ENCODE measurements around the gene PTGER2.
A peak's percentile ranks its signal among the peaks of the same experiment; 100 is the strongest.

Gene PTGER2

GRCh38 chr14:52346778-52347177, 32.7 kb downstream of the PTGER2 start:
- TF ChIP-seq, protein P1, sequence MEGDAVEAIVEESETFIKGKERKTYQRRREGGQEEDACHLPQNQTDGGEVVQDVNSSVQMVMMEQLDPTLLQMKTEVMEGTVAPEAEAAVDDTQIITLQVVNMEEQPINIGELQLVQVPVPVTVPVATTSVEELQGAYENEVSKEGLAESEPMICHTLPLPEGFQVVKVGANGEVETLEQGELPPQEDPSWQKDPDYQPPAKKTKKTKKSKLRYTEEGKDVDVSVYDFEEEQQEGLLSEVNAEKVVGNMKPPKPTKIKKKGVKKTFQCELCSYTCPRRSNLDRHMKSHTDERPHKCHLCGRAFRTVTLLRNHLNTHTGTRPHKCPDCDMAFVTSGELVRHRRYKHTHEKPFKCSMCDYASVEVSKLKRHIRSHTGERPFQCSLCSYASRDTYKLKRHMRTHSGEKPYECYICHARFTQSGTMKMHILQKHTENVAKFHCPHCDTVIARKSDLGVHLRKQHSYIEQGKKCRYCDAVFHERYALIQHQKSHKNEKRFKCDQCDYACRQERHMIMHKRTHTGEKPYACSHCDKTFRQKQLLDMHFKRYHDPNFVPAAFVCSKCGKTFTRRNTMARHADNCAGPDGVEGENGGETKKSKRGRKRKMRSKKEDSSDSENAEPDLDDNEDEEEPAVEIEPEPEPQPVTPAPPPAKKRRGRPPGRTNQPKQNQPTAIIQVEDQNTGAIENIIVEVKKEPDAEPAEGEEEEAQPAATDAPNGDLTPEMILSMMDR (IDR thresholded peaks at IDR 0.05; ENCODE audit: insufficient read depth, low read depth, low read length, missing control alignments), result no peak
- DNase-seq (ENCODE audit: low read depth), result no peak

DNA sequence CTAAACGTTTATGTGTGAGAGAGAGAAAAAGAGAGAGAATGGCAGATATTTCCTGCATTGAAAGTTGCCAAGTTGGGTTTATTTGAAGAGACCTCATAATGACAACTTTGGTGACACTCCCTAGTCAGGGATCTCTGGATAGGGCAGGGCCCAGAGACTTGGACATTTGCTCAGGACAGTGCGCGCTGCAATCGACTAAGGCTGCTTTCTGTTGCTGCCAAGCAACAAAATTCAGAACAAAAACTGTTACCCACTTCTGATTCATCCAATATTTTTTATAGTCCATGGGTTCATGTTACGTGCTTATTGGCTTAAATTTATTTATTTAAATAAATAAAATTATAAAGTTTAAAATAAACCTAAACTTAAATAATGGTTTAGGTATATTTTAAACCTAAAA, 34.2 kb downstream of the PTGER2 start:
- TF ChIP-seq, protein P1 (IDR thresholded peaks at IDR 0.05; ENCODE audit: insufficient read depth, low read depth, low read length, missing control alignments), result no peak
- H3K4me3 ChIP-seq (ENCODE audit: low read length), result no peak overlapping the region
- no peak for DNase-seq (ENCODE audit: low read depth)

More at GRCh38 chr14:52346778-52347177, 32.7 kb downstream of the PTGER2 start:
- H3K4me3 ChIP-seq (ENCODE audit: low read length), result no peak overlapping the region

GRCh38 chr14:52348776-52349175, 34.7 kb downstream of the PTGER2 start:
- DNase-seq (ENCODE audit: low read depth), result peak; percentile 58
- TF ChIP-seq, protein P1 (IDR thresholded peaks at IDR 0.05; ENCODE audit: insufficient read depth, low read depth, low read length, missing control alignments), result no peak
- H3K4me3 ChIP-seq (ENCODE audit: low read length), result no peak overlapping the region

- no peak overlapping the region for H3K4me3 ChIP-seq (ENCODE audit: low read length)
- TF ChIP-seq, protein P1 (IDR thresholded peaks at IDR 0.05; ENCODE audit: insufficient read depth, low read depth, low read length, missing control alignments), result no peak
- no peak for DNase-seq (ENCODE audit: low read depth)
Observed at GRCh38 chr14:52349731-52350130, 35.6 kb downstream of the PTGER2 start.

- H3K4me3 ChIP-seq (ENCODE audit: low read length), result no peak overlapping the region
- no peak for DNase-seq (ENCODE audit: low read depth)
- TF ChIP-seq, protein P1 (IDR thresholded peaks at IDR 0.05; ENCODE audit: insufficient read depth, low read depth, low read length, missing control alignments), result no peak
Observed at GRCh38 chr14:52350445-52350844, 36.3 kb downstream of the PTGER2 start.

- TF ChIP-seq, protein P1 (IDR thresholded peaks at IDR 0.05; ENCODE audit: insufficient read depth, low read depth, low read length, missing control alignments), result no peak
- DNase-seq (ENCODE audit: low read depth), result no peak
- H3K4me3 ChIP-seq (ENCODE audit: low read length), result no peak overlapping the region
Observed at GRCh38 chr14:52351233-52352060, 37.3 kb downstream of the PTGER2 start.

- no peak overlapping the region for H3K4me3 ChIP-seq (ENCODE audit: low read length)
- no peak for DNase-seq (ENCODE audit: low read depth)
- TF ChIP-seq, protein P1 (IDR thresholded peaks at IDR 0.05; ENCODE audit: insufficient read depth, low read depth, low read length, missing control alignments), result no peak
Observed at GRCh38 chr14:52352061-52352491, 38.0 kb downstream of the PTGER2 start.
